ENCODE data around the gene RHBDL3. TPM values are rescaled to one million over a fixed set of nuclear protein-coding genes. Genes with fewer than 3 reads are reported as not detected.
"Not testable (repeated sequence)": the region's sequence is repeated elsewhere in the genome, so short reads cannot be mapped to it uniquely, and the experiment has no call there.

Gene RHBDL3
- total and polyA plus RNA-seq, 2 of the 8 experiments (the other 6 are each of a cell fraction or from before 2014, with no cell fraction given) = 9.6 to 12.2 TPM

DNA sequence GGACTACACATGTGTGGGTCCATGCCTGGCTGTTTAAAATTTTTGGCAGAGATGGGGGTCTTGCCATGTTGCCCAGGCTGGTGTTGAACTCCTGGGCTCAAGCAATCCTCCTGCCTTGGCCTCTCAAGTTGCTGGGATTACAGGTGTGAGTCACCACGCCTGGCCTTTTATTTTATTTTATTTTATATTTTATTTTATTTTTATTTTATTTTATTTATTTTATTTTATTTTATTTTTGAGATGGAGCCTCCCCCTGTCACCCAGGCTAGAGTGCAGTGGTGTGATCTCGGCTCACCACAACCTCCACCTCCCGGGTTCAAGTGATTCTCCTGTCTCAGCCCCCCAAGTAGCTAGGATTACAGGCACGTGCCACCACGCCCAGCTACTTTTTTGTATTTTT, 51.0 kb downstream of the RHBDL3 start:
- H3K23ac ChIP-seq (ENCODE audit: insufficient read length); FAIRE-seq: not testable (repeated sequence)
- 93% methylated on average over 5 of the region's 5 CpGs; no CpG with 5 or more reads in 1 of the 2 experiments for WGBS, 2 experiments (ENCODE audit: extremely low coverage in 1 of 2, insufficient coverage in 1 of 2, insufficient read length in 1 of 2, insufficient replicate concordance in 2 of 2, low coverage in 1 of 2, low lambda C conversion rate in 2 of 2, missing lambda C conversion rate in 1 of 2)

More for the DNA sequence above, 51.0 kb downstream of the RHBDL3 start:
- not testable (repeated sequence) for H4K8ac ChIP-seq (ENCODE audit: extremely low read depth, insufficient read depth, low read length); H3K27ac ChIP-seq (ENCODE audit: low read depth, low read length); H3K4me3 ChIP-seq (ENCODE audit: extremely low read depth in 1 of 4, insufficient read depth in 2 of 4, low read depth in 3 of 4, low read length in 4 of 4); H3K79me1 ChIP-seq (ENCODE audit: low read depth, low read length); H4K20me1 ChIP-seq (replicated peaks in 1 of 2; ENCODE audit: control insufficient read depth in 1 of 2, insufficient read depth in 2 of 2, low read length in 2 of 2); H2AK5ac ChIP-seq (ENCODE audit: low read depth, low read length); H3K79me2 ChIP-seq (ENCODE audit: control insufficient read depth in 1 of 2, insufficient read depth in 2 of 2, low read length in 2 of 2); H3K4me2 ChIP-seq (ENCODE audit: insufficient read depth in 1 of 2, low read depth in 2 of 2, low read length in 2 of 2); H2BK15ac ChIP-seq (ENCODE audit: low read length); H2AFZ ChIP-seq (ENCODE audit: low read length); H3K9ac ChIP-seq (replicated peaks in 1 of 4; ENCODE audit: extremely low read depth in 1 of 4, low read depth in 3 of 4, low read length in 3 of 4); H3K18ac ChIP-seq (ENCODE audit: extremely low read depth, low read length); H4K5ac ChIP-seq (ENCODE audit: insufficient read length, low read depth, low read length); H3K14ac ChIP-seq (ENCODE audit: insufficient read length); H4K91ac ChIP-seq (replicated peaks; ENCODE audit: insufficient read length, low read length); H2BK5ac ChIP-seq (ENCODE audit: low read depth, low read length); H3K9me3 ChIP-seq (ENCODE audit: insufficient read depth in 2 of 2, low read depth in 1 of 2, low read length in 1 of 2); DNase-seq (ENCODE audit: low read depth in 1 of 2, low spot score in 2 of 2); H3K27me3 ChIP-seq (replicated peaks in 1 of 4; ENCODE audit: control insufficient read depth in 3 of 4, extremely low read depth in 1 of 4, insufficient read depth in 3 of 4, low read length in 3 of 4); H3K36me3 ChIP-seq (ENCODE audit: control insufficient read depth in 2 of 4, insufficient read depth in 4 of 4, low read length in 3 of 4); H2BK20ac ChIP-seq (ENCODE audit: low read length); H3K4me1 ChIP-seq (replicated peaks in 1 of 4; ENCODE audit: control insufficient read depth in 3 of 4, insufficient read depth in 4 of 4, low read length in 3 of 4); H3K56ac ChIP-seq (replicated peaks; ENCODE audit: insufficient read length, low read depth, low read length); H3K4ac ChIP-seq (replicated peaks; ENCODE audit: insufficient read length, low read depth, low read length); H3K23me2 ChIP-seq (ENCODE audit: low read depth, low read length); H2BK120ac ChIP-seq (replicated peaks; ENCODE audit: low read depth, low read length); H2BK12ac ChIP-seq (ENCODE audit: low read depth, low read length)
- CTCF ChIA-PET (ENCODE audit: partially characterized antibody) = interaction anchor here (0.5 to 13.3 kb wide), 12 partner anchors 12 to 90 kb away, joined by 3 to 170 read pairs (median 4); no protein-coding TSS in a partner anchor
- POLR2A ChIA-PET (ENCODE audit: partially characterized antibody) = interaction anchor here (1.0 to 1.6 kb wide), 3 partner anchors 9 to 52 kb away, joined by 3 to 4 read pairs (median 3); no protein-coding TSS in a partner anchor
